Fibroblast of villous mesenchyme (primary cell): ENCODE measurements around the gene PPIL6. TPM values are rescaled to one million over a fixed set of nuclear protein-coding genes. Genes with fewer than 3 reads are reported as not detected.

Experiments
- DNase-seq: peaks from one replicate; pipeline ENCODE4 v3.0.0-alpha.2; 2010; ENCODE audit warnings: low read depth
- H3K4me3 ChIP-seq: 2 replicates; pipeline ENCODE4 v1.5.1; 2011; ENCODE audit warnings: low read depth, mild to moderate bottlenecking, low read length
- total RNA-seq: library from RNA; depleted of rRNA; stranded (reverse); fragments of >200 nt; gene quantifications from 2 replicates; pipeline ENCODE4 v1.2.3, GENCODE V29; 2012
- TF ChIP-seq, protein P1 (sequence below): IDR thresholded peaks from 2 replicates; pipeline ENCODE4 v1.5.1; 2012; ENCODE audit warnings: low read depth, mild to moderate bottlenecking, low read length; ENCODE audit not compliant: insufficient read depth

PPIL6 gene
- total RNA-seq, 1 donor = 1.7 TPM

DNA sequence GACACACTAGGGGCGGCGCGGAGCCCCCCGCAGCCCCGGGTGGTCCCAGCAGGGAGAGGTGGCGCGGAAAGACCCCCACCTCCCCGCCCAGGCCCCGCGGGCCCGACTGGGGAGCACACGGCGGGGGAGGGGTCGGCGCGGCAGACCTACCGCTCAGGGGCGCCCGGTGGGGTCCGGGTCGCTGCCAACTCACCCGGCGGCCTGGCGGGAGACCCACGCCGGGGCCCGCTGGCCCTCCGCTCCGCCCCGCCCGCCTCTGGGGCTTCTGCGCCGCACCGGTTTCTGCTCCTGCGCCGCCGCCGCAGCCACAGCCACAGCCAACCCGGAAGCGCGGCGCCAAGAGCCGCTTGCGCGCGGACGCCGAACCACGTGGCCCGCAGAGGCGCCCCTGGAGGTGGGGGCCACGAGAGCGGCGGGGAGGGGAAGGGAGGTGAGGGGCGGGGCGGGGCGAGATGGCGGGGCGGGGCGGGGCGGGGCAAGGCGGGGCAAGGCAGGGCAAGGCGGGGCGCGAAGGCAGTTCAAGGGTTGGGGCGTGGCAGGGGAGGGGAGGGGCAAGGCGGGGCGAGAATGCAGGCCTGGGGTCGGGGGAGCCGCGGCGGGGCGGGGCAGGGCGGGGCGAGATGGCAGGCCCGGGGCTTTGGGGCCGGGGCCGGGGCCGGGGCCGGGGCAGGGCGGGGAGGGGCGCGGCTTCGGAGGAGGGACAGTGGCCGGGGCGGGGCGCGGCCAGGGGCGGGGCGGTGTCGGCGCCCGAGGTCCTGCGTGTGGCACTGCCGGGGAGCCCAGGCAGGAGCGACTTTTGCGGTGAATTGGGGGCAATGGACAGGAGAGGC is 42.7 kb upstream of the PPIL6 start, which contains the start of gene ZBTB24:
TSS of gene ZBTB24 (minus strand) at position 315 of the 830 bp plus-strand sequence. CDS start 1,193 bp downstream, outside the sequence.
- TF ChIP-seq, protein P1, sequence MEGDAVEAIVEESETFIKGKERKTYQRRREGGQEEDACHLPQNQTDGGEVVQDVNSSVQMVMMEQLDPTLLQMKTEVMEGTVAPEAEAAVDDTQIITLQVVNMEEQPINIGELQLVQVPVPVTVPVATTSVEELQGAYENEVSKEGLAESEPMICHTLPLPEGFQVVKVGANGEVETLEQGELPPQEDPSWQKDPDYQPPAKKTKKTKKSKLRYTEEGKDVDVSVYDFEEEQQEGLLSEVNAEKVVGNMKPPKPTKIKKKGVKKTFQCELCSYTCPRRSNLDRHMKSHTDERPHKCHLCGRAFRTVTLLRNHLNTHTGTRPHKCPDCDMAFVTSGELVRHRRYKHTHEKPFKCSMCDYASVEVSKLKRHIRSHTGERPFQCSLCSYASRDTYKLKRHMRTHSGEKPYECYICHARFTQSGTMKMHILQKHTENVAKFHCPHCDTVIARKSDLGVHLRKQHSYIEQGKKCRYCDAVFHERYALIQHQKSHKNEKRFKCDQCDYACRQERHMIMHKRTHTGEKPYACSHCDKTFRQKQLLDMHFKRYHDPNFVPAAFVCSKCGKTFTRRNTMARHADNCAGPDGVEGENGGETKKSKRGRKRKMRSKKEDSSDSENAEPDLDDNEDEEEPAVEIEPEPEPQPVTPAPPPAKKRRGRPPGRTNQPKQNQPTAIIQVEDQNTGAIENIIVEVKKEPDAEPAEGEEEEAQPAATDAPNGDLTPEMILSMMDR = no peak
- peak within 1 kb of the TSS; percentile 83 for H3K4me3 ChIP-seq
- peak; percentile 92 for DNase-seq

DNA sequence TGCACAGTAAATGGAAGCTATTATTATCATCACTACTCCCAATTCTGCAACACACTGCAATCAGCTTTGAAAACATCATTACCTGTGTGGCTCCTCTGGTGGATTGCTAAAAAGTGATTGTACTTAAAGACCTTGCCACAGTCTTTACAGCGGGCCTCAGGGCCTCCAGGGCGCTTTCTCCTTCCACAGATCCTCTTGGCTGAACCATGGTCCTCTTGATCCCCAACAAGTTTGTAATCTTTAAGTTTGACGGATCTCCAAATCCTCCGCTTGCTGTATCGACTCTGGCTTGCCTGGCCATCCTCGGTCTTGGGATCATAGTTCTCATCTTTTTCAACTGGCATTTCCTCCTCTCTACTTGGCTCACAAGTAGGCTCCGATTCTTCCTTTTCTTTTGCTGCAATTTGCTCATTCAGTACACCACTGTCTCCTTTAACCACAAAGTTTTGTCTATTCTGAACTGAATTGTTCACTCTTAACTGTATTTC is 40.6 kb upstream of the PPIL6 start:
- TF ChIP-seq, protein P1 = no peak
- no peak overlapping the region for H3K4me3 ChIP-seq
- DNase-seq = no peak

GRCh38 chr6:109478841-109479624 is 38.6 kb upstream of the PPIL6 start:
- peak overlapping the region; percentile 2 for H3K4me3 ChIP-seq
- no peak for DNase-seq
- TF ChIP-seq, protein P1 = no peak

- H3K4me3 ChIP-seq = no peak overlapping the region
- DNase-seq = no peak
Observed at GRCh38 chr6:109478222-109478805, 37.9 kb upstream of the PPIL6 start.

GRCh38 chr6:109477725-109478124 is 37.3 kb upstream of the PPIL6 start:
- TF ChIP-seq, protein P1 = no peak
- DNase-seq = no peak
- H3K4me3 ChIP-seq = no peak overlapping the region

More at GRCh38 chr6:109478222-109478805, 37.9 kb upstream of the PPIL6 start:
- TF ChIP-seq, protein P1 = no peak

GRCh38 chr6:109477184-109477583 is 36.8 kb upstream of the PPIL6 start:
- no peak for DNase-seq
- TF ChIP-seq, protein P1 = no peak
- H3K4me3 ChIP-seq = no peak overlapping the region
